ENCODE data around the gene SDK2.

The SDK2 gene

GRCh38 chr17:73402466-73402865 is 241.8 kb downstream of the SDK2 start:
- no peak for DNase-seq

GRCh38 chr17:73401911-73402310 is 242.3 kb downstream of the SDK2 start:
- DNase-seq, result no peak

- no peak for DNase-seq
These were observed 243.2 kb downstream of the SDK2 start for GRCh38 chr17:73400915-73401545.

GRCh38 chr17:73399056-73399455 is 245.2 kb downstream of the SDK2 start:
- DNase-seq, result no peak

- DNase-seq, result no peak
These were observed 246.2 kb downstream of the SDK2 start for GRCh38 chr17:73397856-73398540.

GRCh38 chr17:73397278-73397826 is 246.9 kb downstream of the SDK2 start:
- DNase-seq, result no peak

GRCh38 chr17:73396431-73397277 is 247.6 kb downstream of the SDK2 start:
- no peak for DNase-seq

- DNase-seq, result no peak
These were observed 249.5 kb downstream of the SDK2 start for GRCh38 chr17:73394512-73395450.

GRCh38 chr17:73393962-73394361 is 250.3 kb downstream of the SDK2 start:
- no peak for DNase-seq

- DNase-seq, result no peak
These were observed 250.9 kb downstream of the SDK2 start for GRCh38 chr17:73393381-73393780.

GRCh38 chr17:73391331-73392265 is 252.6 kb downstream of the SDK2 start:
- no peak for DNase-seq

GRCh38 chr17:73390851-73391250 is 253.4 kb downstream of the SDK2 start:
- no peak for DNase-seq

- DNase-seq, result no peak
These were observed 254.0 kb downstream of the SDK2 start for GRCh38 chr17:73390221-73390620.

- DNase-seq, result no peak
These were observed 254.8 kb downstream of the SDK2 start for GRCh38 chr17:73389411-73389810.

- DNase-seq, result no peak
These were observed 255.7 kb downstream of the SDK2 start for GRCh38 chr17:73388578-73388905.

- DNase-seq, result no peak
These were observed 256.3 kb downstream of the SDK2 start for GRCh38 chr17:73387746-73388577.

GRCh38 chr17:73386561-73386960 is 257.7 kb downstream of the SDK2 start:
- DNase-seq, result no peak

- DNase-seq, result no peak
These were observed 259.3 kb downstream of the SDK2 start for GRCh38 chr17:73384926-73385325.

GRCh38 chr17:73380439-73381106 is 263.7 kb downstream of the SDK2 start:
- no peak for DNase-seq

- DNase-seq, result no peak
These were observed 264.4 kb downstream of the SDK2 start for GRCh38 chr17:73379826-73380225.
